GM12875 (cell line): ENCODE measurements around the gene PPIP5K1.

ENCODE experiments used
- H3K4me3 ChIP-seq: one replicate; pipeline ENCODE4 v1.5.1; 2011; ENCODE audit warnings: low read depth, low read length, control low read depth
- TF ChIP-seq, protein P1 (sequence below): IDR thresholded peaks from 2 replicates; pipeline ENCODE4 v1.5.1; 2011; ENCODE audit warnings: low read depth, mild to moderate bottlenecking, control low read depth, inconsistent platforms, low read length, moderate library complexity, borderline replicate concordance; ENCODE audit not compliant: insufficient read depth

PPIP5K1 gene

DNA sequence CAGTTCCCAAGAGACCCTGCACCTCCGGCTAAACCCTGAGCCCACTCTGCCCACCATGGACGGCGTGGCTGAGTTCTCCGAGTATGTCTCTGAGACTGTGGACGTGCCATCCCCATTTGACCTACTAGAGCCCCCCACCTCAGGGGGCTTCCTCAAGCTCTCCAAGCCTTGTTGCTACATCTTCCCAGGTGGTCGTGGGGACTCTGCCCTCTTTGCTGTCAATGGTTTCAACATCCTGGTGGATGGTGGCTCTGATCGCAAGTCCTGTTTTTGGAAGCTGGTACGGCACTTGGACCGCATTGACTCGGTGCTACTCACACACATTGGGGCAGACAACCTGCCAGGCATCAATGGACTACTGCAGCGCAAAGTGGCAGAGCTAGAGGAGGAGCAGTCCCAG is 68.6 kb downstream of the PPIP5K1 start:
- TF ChIP-seq, protein P1, sequence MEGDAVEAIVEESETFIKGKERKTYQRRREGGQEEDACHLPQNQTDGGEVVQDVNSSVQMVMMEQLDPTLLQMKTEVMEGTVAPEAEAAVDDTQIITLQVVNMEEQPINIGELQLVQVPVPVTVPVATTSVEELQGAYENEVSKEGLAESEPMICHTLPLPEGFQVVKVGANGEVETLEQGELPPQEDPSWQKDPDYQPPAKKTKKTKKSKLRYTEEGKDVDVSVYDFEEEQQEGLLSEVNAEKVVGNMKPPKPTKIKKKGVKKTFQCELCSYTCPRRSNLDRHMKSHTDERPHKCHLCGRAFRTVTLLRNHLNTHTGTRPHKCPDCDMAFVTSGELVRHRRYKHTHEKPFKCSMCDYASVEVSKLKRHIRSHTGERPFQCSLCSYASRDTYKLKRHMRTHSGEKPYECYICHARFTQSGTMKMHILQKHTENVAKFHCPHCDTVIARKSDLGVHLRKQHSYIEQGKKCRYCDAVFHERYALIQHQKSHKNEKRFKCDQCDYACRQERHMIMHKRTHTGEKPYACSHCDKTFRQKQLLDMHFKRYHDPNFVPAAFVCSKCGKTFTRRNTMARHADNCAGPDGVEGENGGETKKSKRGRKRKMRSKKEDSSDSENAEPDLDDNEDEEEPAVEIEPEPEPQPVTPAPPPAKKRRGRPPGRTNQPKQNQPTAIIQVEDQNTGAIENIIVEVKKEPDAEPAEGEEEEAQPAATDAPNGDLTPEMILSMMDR, result no peak
- H3K4me3 ChIP-seq, result no peak overlapping the region

DNA sequence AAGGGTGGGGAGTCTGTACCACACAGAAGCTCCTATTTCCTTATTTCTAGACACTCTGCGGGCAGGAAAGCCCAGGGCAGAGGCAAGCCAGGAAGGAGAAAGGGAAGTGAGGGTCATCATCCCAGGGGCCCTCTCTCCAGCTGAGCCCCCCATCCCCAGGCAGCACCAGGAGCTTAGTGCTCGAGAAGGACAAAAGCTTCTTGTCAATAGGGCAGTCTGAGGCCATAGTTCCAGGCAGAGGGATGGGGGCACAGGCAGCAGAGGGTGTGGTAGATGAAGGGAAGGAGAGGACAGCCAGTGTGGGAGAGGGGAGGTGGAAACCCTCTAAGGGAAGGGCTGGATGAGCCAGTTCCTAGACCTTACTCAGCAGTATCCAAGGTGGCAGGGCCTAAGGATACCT is 69.9 kb downstream of the PPIP5K1 start:
- TF ChIP-seq, protein P1, result no peak
- no peak overlapping the region for H3K4me3 ChIP-seq

GRCh38 chr15:43519196-43519595 is 70.8 kb downstream of the PPIP5K1 start:
- TF ChIP-seq, protein P1, result no peak
- no peak overlapping the region for H3K4me3 ChIP-seq

- H3K4me3 ChIP-seq, result no peak overlapping the region
- TF ChIP-seq, protein P1, result no peak
These were observed 71.7 kb downstream of the PPIP5K1 start for GRCh38 chr15:43518197-43518761.

- TF ChIP-seq, protein P1, result no peak
- no peak within 1 kb of the TSS for H3K4me3 ChIP-seq
These were observed 72.4 kb downstream of the PPIP5K1 start, which contains the start of gene MAP1A for GRCh38 chr15:43517354-43518196. MAP1A (plus strand) TSS chr15:43517608; CDS start chr15:43521474, 3,866 bp downstream.

DNA sequence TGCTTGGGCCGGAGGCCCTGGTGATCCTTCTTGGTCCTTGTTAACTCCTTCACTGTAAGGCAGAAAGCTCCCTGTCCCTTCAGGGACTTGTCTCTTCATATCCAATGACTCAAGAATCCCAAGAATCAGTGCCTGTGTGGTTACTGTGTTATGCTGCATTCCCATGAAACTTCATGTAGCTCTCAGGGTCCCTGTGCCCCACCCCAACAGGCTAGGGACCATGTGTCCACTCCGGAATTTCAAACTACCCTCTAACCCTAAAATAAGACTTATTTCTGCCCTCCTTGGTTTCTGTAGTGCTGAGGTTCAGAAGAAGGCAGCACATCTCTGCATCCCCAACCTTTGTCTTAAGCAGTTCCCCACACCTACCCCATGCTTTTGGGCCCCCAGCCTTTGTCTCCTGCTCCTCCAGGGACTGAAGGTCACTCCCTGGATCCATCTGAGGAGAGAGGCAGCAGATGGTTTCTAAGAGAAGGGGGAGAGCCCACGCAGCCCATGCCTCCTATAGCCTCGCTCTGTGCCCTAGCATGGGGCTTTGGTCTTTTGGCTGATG is 73.1 kb downstream of the PPIP5K1 start:
- TF ChIP-seq, protein P1, result no peak
- H3K4me3 ChIP-seq, result no peak overlapping the region
